ENCODE measurements around the gene PPP1R13B.

The PPP1R13B gene

GRCh38 chr14:103688906-103689902 lies 158.2 kb downstream of the PPP1R13B start:
- no peak for TF ChIP-seq CTCF (conservative IDR thresholded peaks at IDR 0.05)
- no peak overlapping the region for H3K27ac ChIP-seq

GRCh38 chr14:103688441-103688840 lies 158.9 kb downstream of the PPP1R13B start:
- TF ChIP-seq CTCF (conservative IDR thresholded peaks at IDR 0.05): no peak
- no peak overlapping the region for H3K27ac ChIP-seq

- no peak overlapping the region for H3K27ac ChIP-seq
- no peak for TF ChIP-seq CTCF (conservative IDR thresholded peaks at IDR 0.05)
Observed at GRCh38 chr14:103687712-103688111, 159.7 kb downstream of the PPP1R13B start.

- no peak overlapping the region for H3K27ac ChIP-seq
Observed at GRCh38 chr14:103686831-103687485, 160.4 kb downstream of the PPP1R13B start.

GRCh38 chr14:103685276-103686211 lies 161.8 kb downstream of the PPP1R13B start:
- no peak overlapping the region for H3K27ac ChIP-seq
- no peak for TF ChIP-seq CTCF (conservative IDR thresholded peaks at IDR 0.05)

More at GRCh38 chr14:103686831-103687485, 160.4 kb downstream of the PPP1R13B start:
- TF ChIP-seq CTCF (conservative IDR thresholded peaks at IDR 0.05): no peak

- H3K27ac ChIP-seq: no peak overlapping the region
- no peak for TF ChIP-seq CTCF (conservative IDR thresholded peaks at IDR 0.05)
Observed at GRCh38 chr14:103684871-103685270, 162.5 kb downstream of the PPP1R13B start.

Data from VCaP (cell line).